Measurements from ENCODE around the gene IGSF8. TPM values are rescaled to one million over a fixed set of nuclear protein-coding genes. Genes with fewer than 3 reads are reported as not detected.

IGSF8 gene
- total and polyA plus RNA-seq, 2 of the 8 experiments (the other 6 are each of a cell fraction or from before 2014, with no cell fraction given) = 69.6 to 132 TPM

GRCh38 chr1:160083968-160084770 is 14.2 kb downstream of the IGSF8 start:
- Histone ChIP-seq H3K4me2 (ENCODE audit: insufficient read depth in 1 of 2, low read depth in 2 of 2, low read length in 2 of 2) (peak overlapping the region; percentile 16 to 64), H3K9me3 (ENCODE audit: insufficient read depth in 2 of 2, low read depth in 1 of 2, low read length in 1 of 2) (peaks cover 0 to 4% of the 10 kb centered on the region in 2 experiments; a peak in 1 of 4 replicates), H2AK5ac (ENCODE audit: low read depth, low read length) (peak overlapping the region; percentile 49; the same call in 1 of the 2 replicates), H3K23me2 (ENCODE audit: low read depth, low read length) (no peaks in the 10 kb centered on the region; the same call in 1 of the 2 replicates), H3K79me2 (ENCODE audit: control insufficient read depth in 1 of 2, insufficient read depth in 2 of 2, low read length in 2 of 2) (no peaks in the 10 kb centered on the region), H2BK12ac (ENCODE audit: low read depth, low read length) (peak overlapping the region; percentile 93), H3K14ac (ENCODE audit: insufficient read length) (no peak overlapping the region), H3K27me3 (replicated peaks in 1 of 4; ENCODE audit: control insufficient read depth in 3 of 4, extremely low read depth in 1 of 4, insufficient read depth in 3 of 4, low read length in 3 of 4) (peaks cover 0 to 43% (median 30%) of the 10 kb centered on the region in 4 experiments; a peak in 6 of 7 replicates), H3K4me3 (ENCODE audit: extremely low read depth in 1 of 4, insufficient read depth in 2 of 4, low read depth in 3 of 4, low read length in 4 of 4) (peak overlapping the region; percentile 1 to 49 (median 42); a peak in 7 of 8 replicates), H3K4ac (replicated peaks; ENCODE audit: insufficient read length, low read depth, low read length) (peak overlapping the region; percentile 86), H2BK15ac (ENCODE audit: low read length) (peak overlapping the region; percentile 92; the same call in 1 of the 2 replicates), H3K23ac (ENCODE audit: insufficient read length) (no peak overlapping the region), H3K36me3 (ENCODE audit: control insufficient read depth in 2 of 4, insufficient read depth in 4 of 4, low read length in 3 of 4) (peaks cover 0 to 5% (median 0%) of the 10 kb centered on the region in 4 experiments; a peak in 1 of 8 replicates), H4K91ac (replicated peaks; ENCODE audit: insufficient read length, low read length) (peak overlapping the region; percentile 77), H3K27ac (ENCODE audit: low read depth, low read length) (no peak overlapping the region), H3K4me1 (replicated peaks in 1 of 4; ENCODE audit: control insufficient read depth in 3 of 4, insufficient read depth in 4 of 4, low read length in 3 of 4) (peaks cover 0 to 5% (median 3%) of the 10 kb centered on the region in 4 experiments; a peak in 4 of 7 replicates), H2AFZ (ENCODE audit: low read length) (peak overlapping the region; percentile 71; the same call in 1 of the 2 replicates), H2BK120ac (replicated peaks; ENCODE audit: low read depth, low read length) (peak overlapping the region; percentile 29), H3K9ac (replicated peaks in 1 of 4; ENCODE audit: extremely low read depth in 1 of 4, low read depth in 3 of 4, low read length in 3 of 4) (peak overlapping the region in 1 of 4 experiments; percentile 20; a peak in 2 of 7 replicates), H2BK20ac (ENCODE audit: low read length) (peak overlapping the region; percentile 49), H3K79me1 (ENCODE audit: low read depth, low read length) (no peaks in the 10 kb centered on the region), H4K5ac (ENCODE audit: insufficient read length, low read depth, low read length) (peak overlapping the region; percentile 19), H4K20me1 (replicated peaks in 1 of 2; ENCODE audit: control insufficient read depth in 1 of 2, insufficient read depth in 2 of 2, low read length in 2 of 2) (no peaks in the 10 kb centered on the region), H2BK5ac (ENCODE audit: low read depth, low read length) (peak overlapping the region; percentile 64; the same call in 1 of the 2 replicates), H4K8ac (ENCODE audit: extremely low read depth, insufficient read depth, low read length) (peak overlapping the region; percentile 54), H3K56ac (replicated peaks; ENCODE audit: insufficient read length, low read depth, low read length) (no peak overlapping the region), H3K18ac (ENCODE audit: extremely low read depth, low read length) (peak overlapping the region; percentile 68)
- CTCF ChIA-PET (ENCODE audit: partially characterized antibody) = interaction anchor here (0.6 to 50.1 kb wide), 17 partner anchors 11 to 207 kb away, joined by 3 to 1874 read pairs (median 12); partner anchors contain the start of genes ATP1A2, CASQ1, IGSF8 and KCNJ10
- DNase-seq (ENCODE audit: low read depth in 1 of 2, low spot score in 2 of 2) = peak in 1 of 2 experiments; percentile 94
- 42% methylated on average over 88 of the region's 96 CpGs; no CpG with 5 or more reads in 1 of the 2 experiments for WGBS, 2 experiments (ENCODE audit: extremely low coverage in 1 of 2, insufficient coverage in 1 of 2, insufficient read length in 1 of 2, insufficient replicate concordance in 2 of 2, low coverage in 1 of 2, low lambda C conversion rate in 2 of 2, missing lambda C conversion rate in 1 of 2)
- FAIRE-seq = no peak
- POLR2A ChIA-PET (ENCODE audit: partially characterized antibody) = interaction anchor here (0.9 to 4.6 kb wide), 10 partner anchors 10 to 139 kb away, joined by 3 to 39 read pairs (median 4); partner anchors contain the start of genes IGSF8, IGSF9 and KCNJ10
- no peak for TF ChIP-seq ZNF274 (IDR thresholded peaks at IDR 0.05; ENCODE audit: borderline replicate concordance, extremely low read depth, low read length)
- TF ChIP-seq SIN3A (conservative IDR thresholded peaks at IDR 0.05 in 1 of 2, IDR thresholded peaks at IDR 0.05 in 1 of 2; ENCODE audit: low read depth in 1 of 2, low read length in 2 of 2) = peak in 1 of 2 experiments; percentile 56; a peak in 1 of 4 replicates
- peak; percentile 51; the same call in 1 of the 2 replicates for TF ChIP-seq KDM1A (IDR thresholded peaks at IDR 0.05; ENCODE audit: borderline replicate concordance, low read length)
- peak; percentile 74 for TF ChIP-seq CHD2 (IDR thresholded peaks at IDR 0.05; ENCODE audit: low read length)
- TF ChIP-seq POU5F1 (IDR thresholded peaks at IDR 0.05; ENCODE audit: low read depth, low read length) = no peak
- 0 out of 2 replicates have a peak, but pooled peaks have one; percentile 16 for TF ChIP-seq TAF1 (IDR thresholded peaks at IDR 0.05; ENCODE audit: low read depth, low read length)
- TF ChIP-seq MAFK (IDR thresholded peaks at IDR 0.05; ENCODE audit: low read depth, low read length) = no peak
- TF ChIP-seq POLR2AphosphoS5 (IDR thresholded peaks at IDR 0.05; ENCODE audit: low read depth, low read length) = peak; percentile 85
- peak; percentile 57 for TF ChIP-seq ASH2L (IDR thresholded peaks at IDR 0.05; ENCODE audit: low read length)
- no peak for TF ChIP-seq CBX8 (IDR thresholded peaks at IDR 0.05; ENCODE audit: borderline replicate concordance, low read depth, low read length)
- TF ChIP-seq PHF8 (conservative IDR thresholded peaks at IDR 0.05; ENCODE audit: low read depth, low read length) = no peak

Measured in H1 (cell line).